NT2/D1 (cell line): ENCODE measurements around the gene MGAT5.

Experiments used
- DNase-seq: peaks from one replicate; pipeline ENCODE4 v3.0.0-alpha.2; 2011; ENCODE audit warnings: low read depth, low spot score
- H3K27me3 ChIP-seq: 2 replicates; pipeline ENCODE4 v1.6.0; 2011; ENCODE audit warnings: mild to moderate bottlenecking; ENCODE audit not compliant: insufficient read length, insufficient read depth
- H3K36me3 ChIP-seq: 2 replicates; pipeline ENCODE4 v1.6.1; 2011; ENCODE audit warnings: mild to moderate bottlenecking, low read length, mixed read lengths; ENCODE audit not compliant: insufficient read depth, insufficient read length
- H3K4me1 ChIP-seq: 2 replicates; pipeline ENCODE4 v1.5.1; 2011; ENCODE audit not compliant: insufficient read depth, insufficient read length
- H3K4me3 ChIP-seq: 2 replicates; pipeline ENCODE4 v1.5.1; 2011; ENCODE audit warnings: low read depth; ENCODE audit not compliant: insufficient read length
- H3K9ac ChIP-seq: 2 replicates; pipeline ENCODE4 v1.6.0; 2011; ENCODE audit warnings: low read depth; ENCODE audit not compliant: insufficient read length
- H3K9me3 ChIP-seq: 2 replicates; pipeline ENCODE4 v1.5.1; 2011; ENCODE audit warnings: mild to moderate bottlenecking, low read length; ENCODE audit not compliant: insufficient read depth
- SUZ12 ChIP-seq: IDR thresholded peaks from 2 replicates; pipeline ENCODE4 v1.6.1; 2011; ENCODE audit not compliant: insufficient read length, insufficient read depth; ENCODE audit errors: extremely low read depth
- YY1 ChIP-seq: IDR thresholded peaks from 2 replicates; pipeline ENCODE4 v1.6.1; 2011; ENCODE audit not compliant: insufficient read length, insufficient read depth
- ZNF274 ChIP-seq: IDR thresholded peaks from 2 replicates; pipeline ENCODE4 v1.6.1; 2011; ENCODE audit warnings: mild to moderate bottlenecking, low read depth, low read length

MGAT5 gene

GRCh38 chr2:134278553-134278952 lies 24.7 kb downstream of the MGAT5 start:
- no peak for DNase-seq
- no peak for TF ChIP-seq SUZ12
- no peak for TF ChIP-seq ZNF274
- TF ChIP-seq YY1: no peak
- Histone ChIP-seq H3K27me3 (no peaks in the 10 kb centered on the region), H3K4me1 (no peaks in the 10 kb centered on the region), H3K36me3 (no peaks in the 10 kb centered on the region), H3K4me3 (no peak overlapping the region), H3K9ac (no peak overlapping the region), H3K9me3 (no peaks in the 10 kb centered on the region)

GRCh38 chr2:134279417-134279816 lies 25.5 kb downstream of the MGAT5 start:
- no peak overlapping the region for H3K9ac ChIP-seq
- TF ChIP-seq YY1 (no peak), ZNF274 (no peak), SUZ12 (no peak)
- H3K27me3 ChIP-seq: no peaks in the 10 kb centered on the region
- H3K9me3 ChIP-seq: no peaks in the 10 kb centered on the region
- H3K4me1 ChIP-seq: no peaks in the 10 kb centered on the region
- DNase-seq: no peak
- H3K4me3 ChIP-seq: no peak overlapping the region
- no peaks in the 10 kb centered on the region for H3K36me3 ChIP-seq

GRCh38 chr2:134280231-134280630 lies 26.4 kb downstream of the MGAT5 start:
- H3K4me1 ChIP-seq: no peaks in the 10 kb centered on the region
- no peak for DNase-seq
- H3K9ac ChIP-seq: no peak overlapping the region
- no peak overlapping the region for H3K4me3 ChIP-seq
- TF ChIP-seq ZNF274 (no peak), SUZ12 (no peak), YY1 (no peak)
- no peaks in the 10 kb centered on the region for H3K27me3 ChIP-seq
- no peaks in the 10 kb centered on the region for H3K36me3 ChIP-seq
- no peaks in the 10 kb centered on the region for H3K9me3 ChIP-seq

- no peaks in the 10 kb centered on the region for H3K9me3 ChIP-seq
- no peak for DNase-seq
- no peak for TF ChIP-seq ZNF274
- TF ChIP-seq SUZ12: no peak
- TF ChIP-seq YY1: no peak
- no peaks in the 10 kb centered on the region for H3K27me3 ChIP-seq
- H3K4me3 ChIP-seq: no peak overlapping the region
- no peaks in the 10 kb centered on the region for H3K36me3 ChIP-seq
- no peak overlapping the region for H3K9ac ChIP-seq
- no peaks in the 10 kb centered on the region for H3K4me1 ChIP-seq
These were observed 26.9 kb downstream of the MGAT5 start for GRCh38 chr2:134280726-134281125.

- Histone ChIP-seq H3K36me3 (no peaks in the 10 kb centered on the region), H3K4me1 (no peaks in the 10 kb centered on the region), H3K9me3 (no peaks in the 10 kb centered on the region), H3K9ac (no peak overlapping the region), H3K27me3 (no peaks in the 10 kb centered on the region), H3K4me3 (no peak overlapping the region)
- TF ChIP-seq YY1 (no peak), ZNF274 (no peak), SUZ12 (no peak)
- DNase-seq: no peak
These were observed 28.0 kb downstream of the MGAT5 start for GRCh38 chr2:134281815-134282419.

GRCh38 chr2:134282629-134283400 lies 28.9 kb downstream of the MGAT5 start:
- Histone ChIP-seq H3K36me3 (no peaks in the 10 kb centered on the region), H3K4me1 (no peaks in the 10 kb centered on the region), H3K27me3 (no peaks in the 10 kb centered on the region), H3K9me3 (no peaks in the 10 kb centered on the region), H3K4me3 (no peak overlapping the region), H3K9ac (no peak overlapping the region)
- TF ChIP-seq ZNF274 (no peak), SUZ12 (no peak), YY1 (no peak)
- no peak for DNase-seq

- H3K4me1 ChIP-seq: no peaks in the 10 kb centered on the region
- peak; percentile 23 for DNase-seq
- TF ChIP-seq YY1: no peak
- TF ChIP-seq SUZ12: no peak
- no peaks in the 10 kb centered on the region for H3K36me3 ChIP-seq
- H3K27me3 ChIP-seq: no peaks in the 10 kb centered on the region
- H3K4me3 ChIP-seq: no peak overlapping the region
- H3K9me3 ChIP-seq: no peaks in the 10 kb centered on the region
- H3K9ac ChIP-seq: no peak overlapping the region
These were observed 29.8 kb downstream of the MGAT5 start for GRCh38 chr2:134283661-134284060.
